ENCODE measurements around the gene C2orf76. TPM values are rescaled to one million over a fixed set of nuclear protein-coding genes. Genes with fewer than 3 reads are reported as not detected.
"Not testable (repeated sequence)": the region's sequence is repeated elsewhere in the genome, so short reads cannot be mapped to it uniquely, and the experiment has no call there.

C2orf76 gene
- total RNA-seq, 8 experiments from 2014 or later: 9.5 to 25.1 (median 13.3) TPM

- peak in 3 of 8 experiments; percentile 71 to 99 (median 98) for ATAC-seq (replicated peaks in 6 of 8)
- in situ Hi-C loops (cut with MboI; ENCODE audit: low pct_unique_long_range_greater_than_20kb in 2 of 9, low sequenced_read_pairs in 9 of 9, unreplicated experiment in 9 of 9): loop anchor here in 7 of 9 experiments (25.0 kb wide), 3 partner anchors 247 to 397 kb away; no protein-coding TSS in a partner anchor
These were observed 82.7 kb downstream of the C2orf76 start for GRCh38 chr2:119283873-119284331.

GRCh38 chr2:119282996-119283511, 83.6 kb downstream of the C2orf76 start:
- Histone ChIP-seq H3K4me3 (no peak overlapping the region), H3K4me1 (replicated peaks in 1 of 2) (no peaks in the 10 kb centered on the region)
- no peak for ATAC-seq (replicated peaks in 6 of 8)

More at GRCh38 chr2:119283873-119284331, 82.7 kb downstream of the C2orf76 start:
- Histone ChIP-seq H3K27ac (no peak overlapping the region), H3K4me1 (replicated peaks in 1 of 2) (no peaks in the 10 kb centered on the region), H3K4me3 (no peak overlapping the region)
- 0 to 83% (median 48%) methylated on average over 2 to 6 of the region's 10 CpGs; no CpG with 5 or more reads in 4 of the 10 experiments for WGBS, 10 experiments

GRCh38 chr2:119282146-119282995, 84.3 kb downstream of the C2orf76 start:
- 66 to 100% (median 86%) methylated on average over 1 to 11 of the region's 21 CpGs for WGBS, 10 experiments
- in situ Hi-C loops (cut with MboI; ENCODE audit: low pct_unique_long_range_greater_than_20kb in 2 of 9, low sequenced_read_pairs in 9 of 9, unreplicated experiment in 9 of 9): loop anchor here in 7 of 9 experiments (25.0 kb wide), 3 partner anchors 245 to 395 kb away; no protein-coding TSS in a partner anchor
- no peaks in the 10 kb centered on the region for H3K4me1 ChIP-seq (replicated peaks in 1 of 2)
- no peak overlapping the region for H3K27ac ChIP-seq
- no peak overlapping the region for H3K4me3 ChIP-seq
- no peak for ATAC-seq (replicated peaks in 6 of 8)

More at GRCh38 chr2:119282996-119283511, 83.6 kb downstream of the C2orf76 start:
- 67 to 100% (median 81%) methylated on average over 1 to 3 of the region's 4 CpGs; no CpG with 5 or more reads in 4 of the 10 experiments for WGBS, 10 experiments
- in situ Hi-C loops (cut with MboI; ENCODE audit: low pct_unique_long_range_greater_than_20kb in 2 of 9, low sequenced_read_pairs in 9 of 9, unreplicated experiment in 9 of 9): loop anchor here in 7 of 9 experiments (25.0 kb wide), 3 partner anchors 246 to 396 kb away; no protein-coding TSS in a partner anchor
- H3K27ac ChIP-seq: no peak overlapping the region

- ATAC-seq (replicated peaks in 6 of 8): no peak
- no peak overlapping the region for H3K27ac ChIP-seq
- H3K4me3 ChIP-seq: no peak overlapping the region
- WGBS, 10 experiments: 15 to 100% (median 84%) methylated on average over 1 to 3 of the region's 4 CpGs; no CpG with 5 or more reads in 1 of the 10 experiments
- in situ Hi-C loops (cut with MboI; ENCODE audit: low pct_unique_long_range_greater_than_20kb in 2 of 9, low sequenced_read_pairs in 9 of 9, unreplicated experiment in 9 of 9): loop anchor here in 7 of 9 experiments (25.0 kb wide), 3 partner anchors 243 to 393 kb away; no protein-coding TSS in a partner anchor
- no peaks in the 10 kb centered on the region for H3K4me1 ChIP-seq (replicated peaks in 1 of 2)
These were observed 86.0 kb downstream of the C2orf76 start for GRCh38 chr2:119280680-119281079.

GRCh38 chr2:119279666-119280065, 87.0 kb downstream of the C2orf76 start:
- H3K4me3 ChIP-seq: no peak overlapping the region
- in situ Hi-C loops (cut with MboI; ENCODE audit: low pct_unique_long_range_greater_than_20kb in 2 of 9, low sequenced_read_pairs in 9 of 9, unreplicated experiment in 9 of 9): loop anchor here in 7 of 9 experiments (25.0 kb wide), 3 partner anchors 242 to 392 kb away; no protein-coding TSS in a partner anchor
- 80 to 100% (median 95%) methylated on average over 1 to 3 of the region's 6 CpGs; no CpG with 5 or more reads in 4 of the 10 experiments for WGBS, 10 experiments
- no peak for ATAC-seq (replicated peaks in 6 of 8)
- no peak overlapping the region for H3K27ac ChIP-seq
- H3K4me1 ChIP-seq (replicated peaks in 1 of 2): no peaks in the 10 kb centered on the region

- Histone ChIP-seq H3K4me3 (no peak overlapping the region), H3K27ac (no peak overlapping the region), H3K4me1 (replicated peaks in 1 of 2) (no peaks in the 10 kb centered on the region)
- peak in 2 of 8 experiments; percentile 29 to 61 for ATAC-seq (replicated peaks in 6 of 8)
- in situ Hi-C loops (cut with MboI; ENCODE audit: low pct_unique_long_range_greater_than_20kb in 2 of 9, low sequenced_read_pairs in 9 of 9, unreplicated experiment in 9 of 9): loop anchor here in 7 of 9 experiments (25.0 kb wide), 3 partner anchors 242 to 392 kb away; no protein-coding TSS in a partner anchor
- 45 to 99% (median 86%) methylated on average over 2 to 6 of the region's 6 CpGs; no CpG with 5 or more reads in 2 of the 10 experiments for whole genome bisulfite sequencing, 10 experiments
These were observed 87.7 kb downstream of the C2orf76 start for GRCh38 chr2:119278946-119279345.

- not testable (repeated sequence) for ATAC-seq (replicated peaks in 6 of 8); H3K27ac ChIP-seq; H3K4me3 ChIP-seq; H3K4me1 ChIP-seq (replicated peaks in 1 of 2)
- 100% methylated on average over 1 to 2 of the region's 2 CpGs; no CpG with 5 or more reads in 2 of the 10 experiments for whole genome bisulfite sequencing, 10 experiments
- in situ Hi-C loops (cut with MboI; ENCODE audit: low pct_unique_long_range_greater_than_20kb in 2 of 9, low sequenced_read_pairs in 9 of 9, unreplicated experiment in 9 of 9): loop anchor here in 7 of 9 experiments (25.0 kb wide), 3 partner anchors 241 to 391 kb away; no protein-coding TSS in a partner anchor
These were observed 88.2 kb downstream of the C2orf76 start for GRCh38 chr2:119278385-119278784.

GRCh38 chr2:119276864-119277263, 89.8 kb downstream of the C2orf76 start:
- no peaks in the 10 kb centered on the region for H3K4me1 ChIP-seq (replicated peaks in 1 of 2)
- H3K4me3 ChIP-seq: no peak overlapping the region
- WGBS, 10 experiments: 14 to 74% (median 52%) methylated on average over 3 to 8 of the region's 8 CpGs; no CpG with 5 or more reads in 2 of the 10 experiments
- in situ Hi-C loops (cut with MboI; ENCODE audit: low pct_unique_long_range_greater_than_20kb in 2 of 9, low sequenced_read_pairs in 9 of 9, unreplicated experiment in 9 of 9): loop anchor here in 7 of 9 experiments (25.0 kb wide), 3 partner anchors 240 to 390 kb away; no protein-coding TSS in a partner anchor
- no peak for ATAC-seq (replicated peaks in 6 of 8)
- no peak overlapping the region for H3K27ac ChIP-seq

GRCh38 chr2:119267604-119268003, 99.0 kb downstream of the C2orf76 start:
- no peak overlapping the region for H3K4me3 ChIP-seq
- ATAC-seq (replicated peaks in 6 of 8): peak in 1 of 8 experiments; percentile 27
- H3K27ac ChIP-seq: no peak overlapping the region
- H3K4me1 ChIP-seq (replicated peaks in 1 of 2): no peaks in the 10 kb centered on the region
- in situ Hi-C loops (cut with MboI; ENCODE audit: low pct_unique_long_range_greater_than_20kb in 2 of 9, low sequenced_read_pairs in 9 of 9, unreplicated experiment in 9 of 9): loop anchor here in 1 of 9 experiments (25.0 kb wide), 1 partner anchor 380 kb away; no protein-coding TSS in a partner anchor

GRCh38 chr2:119266091-119266589, 100.5 kb downstream of the C2orf76 start:
- WGBS, 10 experiments: 80 to 100% (median 90%) methylated on average over 1 to 3 of the region's 8 CpGs; no CpG with 5 or more reads in 3 of the 10 experiments
- H3K4me1 ChIP-seq (replicated peaks in 1 of 2): no peaks in the 10 kb centered on the region
- no peak overlapping the region for H3K4me3 ChIP-seq
- peak in 1 of 8 experiments; percentile 30 for ATAC-seq (replicated peaks in 6 of 8)
- in situ Hi-C loops (cut with MboI; ENCODE audit: low pct_unique_long_range_greater_than_20kb in 2 of 9, low sequenced_read_pairs in 9 of 9, unreplicated experiment in 9 of 9): loop anchor here in 1 of 9 experiments (25.0 kb wide), 1 partner anchor 379 kb away; no protein-coding TSS in a partner anchor
- H3K27ac ChIP-seq: no peak overlapping the region

- Histone ChIP-seq H3K4me3 (no peak overlapping the region), H3K27ac (no peak overlapping the region), H3K4me1 (replicated peaks in 1 of 2) (no peaks in the 10 kb centered on the region)
- WGBS, 10 experiments: 82 to 100% (median 92%) methylated on average over 2 to 4 of the region's 6 CpGs; no CpG with 5 or more reads in 5 of the 10 experiments
- in situ Hi-C loops (cut with MboI; ENCODE audit: low pct_unique_long_range_greater_than_20kb in 2 of 9, low sequenced_read_pairs in 9 of 9, unreplicated experiment in 9 of 9): loop anchor here in 1 of 9 experiments (25.0 kb wide), 1 partner anchor 378 kb away; no protein-coding TSS in a partner anchor
- peak in 1 of 8 experiments; percentile 8 for ATAC-seq (replicated peaks in 6 of 8)
These were observed 101.0 kb downstream of the C2orf76 start for GRCh38 chr2:119265693-119266066.

All from motor neuron (in vitro differentiated cells).